NCI-H345 (cell line): ENCODE results near the gene SBNO1.
"Not testable (repeated sequence)": the region's sequence is repeated elsewhere in the genome, so short reads cannot be mapped to it uniquely, and the experiment has no call there.

ENCODE experiments used
- DNase-seq: peaks from one replicate; lab custom pipeline; 2025; lab: John Stamatoyannopoulos, UW

SBNO1 gene

DNA sequence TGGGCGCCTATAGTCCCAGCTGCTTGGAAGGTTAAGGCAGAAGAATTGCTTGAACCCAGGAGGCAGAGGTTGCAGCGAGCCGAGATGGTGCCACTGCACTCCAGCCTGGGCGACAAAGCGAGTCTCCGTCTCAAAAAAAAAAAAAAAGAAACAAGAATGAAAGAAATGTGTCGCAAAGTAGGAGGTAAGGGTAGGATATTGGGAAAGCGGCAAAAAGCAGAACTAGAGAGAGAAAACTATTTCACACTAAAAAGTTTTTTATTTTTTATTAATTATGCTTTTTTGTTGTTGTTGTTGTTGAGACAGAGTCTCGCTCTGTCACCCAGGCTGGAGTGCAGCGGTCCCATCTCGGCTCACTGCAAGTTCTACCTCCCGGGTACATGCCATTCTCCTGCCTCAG lies 17.7 kb downstream of the SBNO1 start:
- DNase-seq, result no peak

DNA sequence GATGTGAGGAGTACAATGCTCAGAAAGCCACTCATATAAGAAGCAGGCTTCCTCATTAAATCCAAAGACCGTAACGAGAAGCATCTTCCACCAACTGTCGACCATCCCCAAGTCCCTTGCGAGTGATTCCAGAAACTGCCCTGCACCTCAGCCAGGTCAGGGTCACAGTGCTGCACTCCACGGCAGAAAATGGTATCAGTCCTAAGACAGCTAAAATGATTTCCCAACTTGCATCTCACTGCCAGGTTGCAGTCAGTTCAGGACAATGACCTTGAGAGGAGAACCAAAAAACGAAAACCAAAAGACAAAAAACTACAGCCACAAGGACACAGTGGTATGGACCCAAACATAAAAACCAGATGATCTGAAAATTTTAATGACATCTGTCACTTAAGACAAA lies 20.6 kb downstream of the SBNO1 start:
- no peak for DNase-seq

DNA sequence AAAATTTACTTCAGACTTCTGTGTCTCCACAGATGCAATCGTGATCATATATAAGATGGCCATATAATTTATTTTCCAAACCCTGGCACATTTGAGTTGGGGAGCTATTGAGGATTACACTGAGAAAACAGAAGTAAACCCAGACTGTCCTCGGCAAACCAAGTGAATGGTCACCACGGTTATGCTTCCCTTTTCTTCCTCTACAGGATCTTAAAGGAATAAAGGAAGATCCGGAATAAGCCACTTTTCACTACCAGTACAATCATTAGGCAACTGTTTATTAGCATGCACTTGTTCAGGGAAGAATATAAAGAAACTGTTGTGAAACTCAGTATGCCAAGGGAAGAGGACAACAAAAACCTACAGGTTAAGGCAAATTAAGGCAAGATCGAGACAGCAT lies 27.6 kb downstream of the SBNO1 start:
- no peak for DNase-seq

DNA sequence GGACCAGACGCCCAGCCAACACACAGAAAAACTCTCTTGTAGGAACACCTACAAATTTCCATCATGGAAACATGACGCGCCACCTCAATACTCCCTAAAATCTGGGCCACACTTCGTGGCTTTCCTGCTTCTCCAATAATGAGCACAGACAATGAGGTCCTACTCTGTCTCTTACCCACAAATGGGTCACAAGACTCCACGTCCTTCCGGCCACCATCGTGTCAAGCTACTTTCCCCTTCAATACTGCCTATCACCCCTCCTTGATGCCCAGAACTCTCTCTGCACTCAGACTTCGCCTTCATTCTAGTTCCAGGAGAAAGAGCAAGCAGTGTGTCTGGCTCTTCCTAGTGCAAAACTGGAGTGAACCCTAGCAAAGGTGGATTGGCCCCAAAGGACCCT lies 28.1 kb downstream of the SBNO1 start:
- DNase-seq, result no peak

DNA sequence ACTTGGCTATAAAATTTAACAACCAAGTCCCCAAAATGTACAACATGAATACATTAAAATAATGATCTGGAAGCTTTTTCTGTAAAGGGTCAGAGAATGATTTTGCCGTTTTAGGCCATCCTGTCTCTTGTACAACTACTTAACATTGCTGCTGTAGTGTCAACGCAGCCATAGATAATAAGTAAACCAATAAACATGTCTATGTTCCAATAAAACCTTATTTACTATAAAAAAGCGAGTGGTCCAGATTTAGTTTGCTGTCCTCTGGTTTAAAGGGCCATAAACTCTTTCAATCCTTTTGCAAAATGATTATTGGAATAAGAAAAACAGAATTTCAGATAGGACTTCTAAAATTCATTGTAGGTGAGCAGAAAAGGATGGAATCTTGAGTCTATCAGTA lies 29.2 kb downstream of the SBNO1 start:
- no peak for DNase-seq

DNA sequence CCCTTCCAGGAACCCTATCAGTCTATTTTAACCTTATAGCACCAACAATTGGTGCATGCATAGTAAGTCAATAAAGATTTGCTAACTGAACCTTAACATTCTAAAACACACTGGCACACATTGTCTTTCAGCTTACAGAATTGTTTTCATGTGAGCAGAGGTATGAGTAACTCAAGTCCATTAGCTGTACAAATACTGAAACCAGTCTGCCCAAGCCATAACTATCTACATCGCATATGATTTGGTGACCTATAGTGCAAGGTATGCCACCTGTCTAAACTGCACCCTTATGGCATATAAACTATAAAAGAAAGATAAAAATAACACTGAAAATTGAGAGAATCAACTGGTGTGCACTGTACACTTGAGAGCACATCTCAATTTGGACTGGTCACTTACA lies 34.8 kb downstream of the SBNO1 start:
- DNase-seq, result no peak

DNA sequence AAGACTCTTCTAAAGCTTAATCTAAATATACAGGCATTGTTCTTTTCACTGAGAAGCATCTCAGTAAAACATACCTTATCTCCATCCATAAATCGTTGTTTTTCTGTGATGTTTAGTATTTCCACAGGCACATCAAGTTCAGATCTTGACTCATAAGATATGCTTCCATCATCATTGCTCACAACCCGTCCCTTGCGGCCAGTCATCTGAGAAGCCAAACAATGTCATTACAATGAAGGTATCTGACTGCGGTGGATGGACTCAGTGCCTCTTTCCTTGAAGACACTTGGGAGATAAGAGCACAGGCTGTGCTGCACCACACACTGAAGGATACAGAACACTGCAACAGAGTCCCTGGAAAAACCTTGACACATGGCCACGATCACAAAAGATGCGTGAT lies 44.8 kb downstream of the SBNO1 start:
- DNase-seq, result no peak

DNA sequence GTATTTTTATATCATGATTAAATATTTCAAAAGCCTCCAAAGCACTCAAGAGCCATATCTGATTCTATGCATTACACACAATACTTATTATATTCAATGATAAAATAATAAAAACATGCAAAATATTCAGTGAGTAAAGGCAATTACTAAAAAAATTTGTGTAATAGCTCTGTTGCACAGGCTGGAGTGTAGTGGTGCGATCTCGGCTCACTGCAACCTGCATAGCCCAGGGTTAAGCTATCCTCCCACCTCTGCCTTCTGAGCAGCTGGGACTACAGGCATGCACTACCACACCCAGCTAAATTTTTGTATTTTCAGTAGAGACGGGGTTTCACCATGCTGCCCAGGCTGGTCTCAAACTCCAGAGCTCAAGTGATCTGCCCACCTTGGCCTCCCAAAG lies 45.4 kb downstream of the SBNO1 start:
- no peak for DNase-seq

DNA sequence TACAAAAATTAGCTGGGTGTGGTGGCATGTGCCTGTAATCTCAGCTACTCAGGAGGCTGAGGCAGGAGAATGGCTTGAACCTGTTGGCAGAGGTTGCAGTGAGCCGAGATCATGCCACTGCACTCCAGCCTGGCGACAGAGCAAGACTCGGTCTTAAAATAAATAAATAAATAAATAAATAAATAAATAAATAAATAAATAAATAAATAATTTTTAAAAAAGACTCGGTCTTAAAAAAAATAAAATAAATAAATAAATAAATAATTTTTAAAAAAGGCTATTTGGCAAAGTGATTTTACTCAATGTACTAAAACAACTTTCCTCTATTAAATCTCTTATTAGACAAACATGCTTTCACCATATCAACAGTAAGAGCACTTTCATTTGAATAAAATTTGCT lies 51.6 kb downstream of the SBNO1 start:
- not testable (repeated sequence) for DNase-seq

DNA sequence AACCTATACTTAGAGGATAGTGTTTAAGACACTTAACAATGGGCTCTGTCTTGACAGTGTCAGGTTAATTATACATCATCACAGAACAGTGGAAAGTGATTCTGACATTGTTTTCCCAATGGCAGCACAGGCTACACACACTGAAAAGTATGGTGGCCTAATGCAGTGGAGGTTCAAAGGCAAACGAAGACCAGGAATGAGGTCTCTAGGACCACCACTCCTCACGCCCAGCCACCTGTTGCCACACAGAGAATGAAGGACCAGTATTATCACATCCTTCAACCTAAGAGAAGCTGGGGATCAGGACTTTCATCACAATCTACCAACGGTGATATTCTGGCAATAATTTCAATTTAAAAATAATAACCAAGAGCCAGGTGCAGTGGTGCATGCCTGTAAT lies 58.4 kb downstream of the SBNO1 start:
- no peak for DNase-seq

DNA sequence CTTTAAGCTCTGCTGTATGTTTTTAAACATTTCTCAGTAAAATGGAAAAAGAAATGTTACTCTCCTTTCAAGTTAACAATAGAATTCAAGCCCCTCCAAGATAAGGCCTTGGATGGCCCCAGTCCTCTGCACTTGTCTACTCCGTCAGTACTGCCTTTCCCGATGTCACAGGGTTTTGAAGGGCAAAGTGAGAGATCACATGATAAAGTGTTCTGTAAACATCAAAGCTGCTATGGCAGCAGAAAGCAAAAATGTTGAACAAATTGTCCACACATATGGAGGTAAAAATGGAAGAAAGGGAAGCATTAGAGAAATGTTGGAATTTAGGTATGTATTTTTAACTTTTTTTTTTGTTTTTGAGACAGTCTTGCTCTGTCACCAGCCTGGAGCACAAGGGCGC lies 59.5 kb downstream of the SBNO1 start:
- DNase-seq, result no peak

DNA sequence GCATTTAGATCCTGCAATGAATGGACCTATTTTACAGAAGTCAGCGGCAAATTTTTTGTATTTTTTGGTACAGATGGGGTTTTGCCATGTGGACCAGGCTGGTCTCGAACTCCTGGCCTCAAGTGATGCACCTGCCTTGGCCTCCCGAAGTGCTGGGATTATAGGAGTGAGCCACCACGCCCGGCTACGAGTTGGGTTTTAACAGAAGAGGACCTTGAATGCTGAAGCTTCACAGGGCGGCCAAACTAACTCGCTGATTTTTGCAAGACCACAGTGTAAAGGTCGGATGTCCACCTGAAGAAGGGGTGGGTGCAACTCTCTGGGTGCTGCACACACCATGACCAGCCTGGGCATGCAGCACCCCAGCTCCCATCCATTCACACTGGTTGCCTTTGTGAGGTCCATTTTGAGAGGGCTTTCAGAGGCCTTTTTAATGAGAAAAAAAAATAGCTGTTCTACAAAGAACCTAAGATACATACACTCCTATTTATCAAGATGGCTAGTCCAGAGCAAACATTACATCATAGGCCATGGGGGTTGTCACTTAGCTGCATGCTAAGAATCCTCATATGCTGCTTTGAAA lies 71.4 kb downstream of the SBNO1 start:
- no peak for DNase-seq

DNA sequence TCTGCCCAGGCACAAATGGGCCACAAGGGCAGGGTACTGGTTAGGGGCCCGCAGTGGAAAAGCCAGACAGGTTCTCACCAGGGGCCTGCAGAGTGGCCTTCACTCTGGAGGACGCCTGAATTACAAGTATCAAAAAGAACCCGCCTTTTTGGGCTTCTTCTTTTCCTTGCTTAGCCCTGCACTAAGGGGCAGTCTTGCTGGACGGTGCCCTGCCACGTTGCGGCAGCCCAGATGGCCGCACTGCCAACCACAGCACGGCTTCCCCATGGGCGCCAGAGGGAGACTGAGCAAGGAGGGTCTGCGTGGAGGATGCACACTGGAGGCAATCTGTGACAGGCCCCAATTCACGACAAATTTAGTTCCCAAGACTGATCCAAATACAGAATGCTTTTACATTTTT lies 74.7 kb downstream of the SBNO1 start:
- no peak for DNase-seq

DNA sequence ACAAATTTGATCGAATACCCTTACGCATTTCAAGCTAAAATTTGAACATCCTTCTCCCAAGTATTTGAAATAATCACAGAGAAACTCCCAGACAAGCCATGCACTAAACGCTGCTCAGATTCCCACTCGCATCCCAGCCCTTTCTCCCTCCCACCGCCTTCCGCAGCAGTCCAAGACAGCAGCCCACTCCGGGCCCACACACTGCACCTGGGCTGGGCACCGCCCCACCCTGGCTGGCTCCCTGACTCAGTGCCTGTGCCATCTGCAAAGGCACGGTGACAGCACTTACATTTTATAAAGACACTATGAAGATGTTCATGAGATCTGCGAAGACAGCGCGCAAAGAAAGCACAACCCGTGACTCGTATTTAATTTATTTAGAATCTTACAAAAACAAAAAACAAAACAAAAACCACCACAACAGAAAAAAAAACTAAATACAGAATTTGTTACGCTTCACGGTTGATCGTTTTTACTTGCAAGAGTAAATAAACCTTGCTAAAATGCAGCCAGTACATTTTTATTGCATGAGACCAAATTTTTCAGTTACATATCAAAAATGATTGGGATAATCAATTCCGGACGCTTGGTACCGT lies 75.8 kb downstream of the SBNO1 start:
- DNase-seq, result no peak

DNA sequence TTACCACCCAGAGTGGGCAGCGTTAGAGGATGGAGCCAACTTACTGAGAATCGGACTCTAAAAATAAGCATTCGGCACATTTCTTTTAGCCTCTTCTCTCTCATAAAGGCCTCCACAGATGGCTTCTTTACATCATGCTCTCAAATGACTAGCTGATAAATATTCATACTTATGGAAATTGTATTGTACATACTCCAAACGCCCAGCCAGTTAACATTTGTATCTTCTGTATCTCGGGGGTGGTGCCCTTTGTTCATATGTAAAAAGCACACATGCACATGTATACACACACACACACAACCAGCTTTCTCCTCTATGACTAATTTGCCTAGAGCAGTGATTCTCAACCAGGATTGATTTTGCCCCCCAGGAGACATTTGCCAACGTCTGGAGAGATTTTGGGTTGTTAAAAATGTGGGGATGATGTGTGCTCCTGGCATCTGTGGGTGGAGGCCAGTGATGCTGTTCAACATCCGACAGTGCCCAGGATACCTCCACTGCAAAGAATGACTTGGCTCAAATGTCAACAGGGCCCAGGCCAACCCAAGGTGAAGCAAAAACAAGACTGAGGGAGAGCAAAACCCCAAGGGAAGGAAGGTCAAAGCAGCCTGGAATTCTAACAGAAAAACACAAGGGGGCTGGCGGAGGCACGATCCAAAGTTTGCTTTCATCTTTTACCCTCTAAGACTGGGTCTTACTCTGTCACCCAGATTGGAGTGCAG lies 77.8 kb downstream of the SBNO1 start:
- no peak for DNase-seq

DNA sequence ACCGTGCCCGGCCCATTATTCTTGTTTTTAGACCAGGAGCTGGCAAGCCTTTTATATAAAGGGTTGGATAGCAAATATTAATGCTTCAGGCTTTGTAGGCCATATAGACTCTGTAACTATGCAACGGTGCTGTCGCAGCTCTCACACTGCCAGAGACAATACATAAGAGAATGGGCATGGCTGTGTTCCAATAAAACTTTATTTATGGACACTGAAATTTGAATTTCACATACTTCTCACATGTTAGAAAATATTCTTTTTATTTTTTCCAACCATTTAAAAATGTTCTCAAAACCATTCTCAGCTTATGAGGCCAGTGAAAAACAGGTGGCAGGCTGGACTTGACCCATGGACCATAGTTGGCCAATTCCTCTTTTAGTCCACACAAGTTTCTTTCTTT lies 80.0 kb downstream of the SBNO1 start:
- DNase-seq, result no peak

DNA sequence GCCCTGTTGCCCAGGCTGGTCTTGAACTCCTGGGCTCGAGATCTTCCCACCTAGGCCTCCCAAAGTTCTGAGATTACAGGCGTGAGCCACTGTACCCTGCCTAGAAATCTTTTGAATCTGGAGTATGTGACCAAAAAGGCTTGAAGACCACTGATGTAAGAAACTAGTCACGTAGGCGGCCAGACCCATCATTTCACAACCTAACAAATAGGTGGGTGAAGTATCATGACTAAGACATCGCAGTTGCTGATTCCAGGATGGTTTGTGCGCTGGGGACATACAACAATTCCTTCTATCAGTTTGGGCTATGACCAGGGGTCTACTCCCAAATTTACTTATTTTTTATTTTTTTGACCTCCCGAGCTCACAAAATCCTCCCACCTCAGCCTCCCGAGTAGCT lies 81.2 kb downstream of the SBNO1 start:
- no peak for DNase-seq

DNA sequence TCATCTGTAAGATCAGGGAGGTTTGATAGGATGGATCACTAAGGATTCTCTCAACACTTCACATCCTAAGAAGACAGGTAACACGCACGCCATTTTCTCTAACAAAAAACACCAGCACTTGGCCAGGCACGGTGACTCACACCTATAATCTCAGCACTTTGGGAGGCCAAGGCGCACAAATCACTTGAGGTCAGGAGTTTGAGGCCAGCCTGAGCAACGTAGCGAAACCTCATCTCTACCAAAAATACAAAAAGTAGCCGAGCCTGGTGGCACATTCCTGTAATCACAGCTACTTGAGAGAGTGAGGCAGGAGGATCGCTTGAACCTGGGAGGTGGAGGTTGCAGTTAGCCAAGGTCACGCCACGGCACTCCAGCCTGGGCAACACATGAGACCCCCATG lies 82.5 kb downstream of the SBNO1 start:
- no peak for DNase-seq

DNA sequence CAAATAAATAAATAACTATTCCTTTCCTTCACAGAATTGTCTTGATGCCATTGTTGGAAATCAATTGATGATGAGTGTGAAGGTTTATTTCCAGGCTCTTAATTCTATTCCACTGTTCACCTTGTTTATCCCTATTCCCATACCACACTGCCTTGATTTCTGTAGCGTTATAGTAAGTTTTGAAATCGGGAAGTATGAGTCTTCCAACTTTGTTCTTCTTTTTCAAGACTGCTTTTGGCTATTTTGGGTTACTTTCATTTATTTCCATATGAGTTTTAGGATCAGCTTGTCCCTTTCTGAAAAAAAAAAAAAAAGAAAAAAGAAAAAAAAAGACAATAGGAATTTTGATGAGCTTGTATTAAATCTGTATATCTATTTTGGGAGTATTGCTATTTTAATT lies 83.7 kb downstream of the SBNO1 start:
- no peak for DNase-seq

DNA sequence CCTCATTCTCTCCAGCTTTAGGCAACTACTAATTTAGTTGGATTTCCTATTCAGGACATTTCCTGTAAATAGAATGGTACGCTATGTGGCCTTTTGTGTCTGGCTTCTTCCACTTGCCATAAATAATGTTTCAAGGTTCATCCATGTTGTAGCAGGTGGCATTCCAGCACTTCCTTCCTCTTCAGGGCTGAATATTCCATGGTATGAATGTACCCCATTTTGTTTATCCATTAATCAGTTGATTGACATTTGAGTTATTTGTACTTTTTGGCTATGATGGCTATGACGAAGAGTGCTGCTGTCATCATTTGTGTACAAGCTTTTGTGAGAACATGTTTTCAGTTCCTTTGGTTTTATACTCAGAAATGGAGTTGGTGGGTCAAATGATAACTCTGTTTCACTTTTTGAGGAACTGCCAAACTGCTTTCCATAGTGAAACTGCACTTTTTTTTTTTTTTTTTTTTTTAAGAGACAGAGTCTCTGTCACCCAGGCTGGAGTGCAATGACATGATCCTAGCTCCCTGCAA lies 86.5 kb downstream of the SBNO1 start:
- DNase-seq, result no peak

DNA sequence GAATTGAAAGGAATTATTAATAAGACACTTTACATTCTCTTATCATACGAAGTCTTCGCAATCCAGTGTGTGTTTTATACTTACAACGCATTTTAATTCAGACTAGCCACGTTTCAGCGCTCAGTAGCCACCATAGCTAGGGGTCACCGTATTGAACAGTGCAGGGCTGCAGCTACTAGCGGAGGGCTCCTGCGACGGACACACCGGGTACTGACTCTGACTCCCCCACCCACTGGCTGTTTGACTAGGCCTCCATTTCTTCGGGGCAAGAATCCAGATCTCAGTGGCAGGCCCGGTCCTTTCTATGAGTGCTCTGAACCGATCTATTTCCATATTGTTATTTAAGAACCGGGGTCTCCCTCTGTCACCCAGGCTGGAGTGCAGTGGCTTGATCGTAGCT lies 91.5 kb downstream of the SBNO1 start:
- no peak for DNase-seq

DNA sequence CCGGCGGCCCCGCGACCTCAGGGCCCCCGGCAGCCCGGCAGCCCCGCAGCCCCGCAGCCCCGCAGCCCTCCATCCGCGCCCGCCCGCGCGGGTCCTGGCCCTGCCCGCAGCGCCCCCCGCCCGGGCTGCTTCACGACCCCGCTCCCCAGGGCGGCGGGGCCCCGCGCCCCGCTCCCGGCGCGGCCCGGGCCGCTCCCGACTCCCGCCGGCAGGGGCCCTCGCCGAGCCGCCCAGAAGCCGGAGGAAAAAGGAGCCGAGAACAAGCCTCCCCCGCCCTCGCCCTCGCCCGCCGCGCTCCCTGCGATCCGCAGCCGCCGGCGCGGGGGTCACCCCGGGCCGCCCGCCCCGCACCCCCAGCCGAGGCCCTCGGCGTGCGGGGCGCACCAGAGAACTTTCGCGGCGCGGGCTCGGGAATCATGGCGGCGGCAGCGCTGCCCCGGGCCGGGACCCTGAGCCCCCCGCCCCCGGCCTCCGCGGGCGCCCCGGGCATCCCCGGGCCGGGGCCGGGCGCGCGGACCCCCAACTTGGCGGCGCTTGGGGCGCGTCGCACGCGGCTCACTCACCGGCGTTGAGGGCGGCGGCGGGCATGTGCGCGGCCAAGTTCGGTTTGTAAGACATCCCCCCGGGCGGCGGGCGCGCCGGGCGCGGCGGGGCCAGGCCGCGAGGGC lies 93.5 kb downstream of the SBNO1 start:
- DNase-seq, result peak; percentile 64
